Ureter (tissue), 1 donor: ENCODE measurements around the gene PRR12. TPM values are rescaled to one million over a fixed set of nuclear protein-coding genes. Genes with fewer than 3 reads are reported as not detected.

Experiments
- DNase-seq: peaks from one replicate; pipeline ENCODE4 v3.0.0-alpha.2; 2020; ENCODE audit warnings: low spot score
- total RNA-seq: library from RNA; stranded (reverse); gene quantifications from one replicate; pipeline ENCODE4 v1.2.4, GENCODE V29; 2023
- donor health status: DM: yes; HTN: yes; CAD: no.

Gene PRR12, protein sequence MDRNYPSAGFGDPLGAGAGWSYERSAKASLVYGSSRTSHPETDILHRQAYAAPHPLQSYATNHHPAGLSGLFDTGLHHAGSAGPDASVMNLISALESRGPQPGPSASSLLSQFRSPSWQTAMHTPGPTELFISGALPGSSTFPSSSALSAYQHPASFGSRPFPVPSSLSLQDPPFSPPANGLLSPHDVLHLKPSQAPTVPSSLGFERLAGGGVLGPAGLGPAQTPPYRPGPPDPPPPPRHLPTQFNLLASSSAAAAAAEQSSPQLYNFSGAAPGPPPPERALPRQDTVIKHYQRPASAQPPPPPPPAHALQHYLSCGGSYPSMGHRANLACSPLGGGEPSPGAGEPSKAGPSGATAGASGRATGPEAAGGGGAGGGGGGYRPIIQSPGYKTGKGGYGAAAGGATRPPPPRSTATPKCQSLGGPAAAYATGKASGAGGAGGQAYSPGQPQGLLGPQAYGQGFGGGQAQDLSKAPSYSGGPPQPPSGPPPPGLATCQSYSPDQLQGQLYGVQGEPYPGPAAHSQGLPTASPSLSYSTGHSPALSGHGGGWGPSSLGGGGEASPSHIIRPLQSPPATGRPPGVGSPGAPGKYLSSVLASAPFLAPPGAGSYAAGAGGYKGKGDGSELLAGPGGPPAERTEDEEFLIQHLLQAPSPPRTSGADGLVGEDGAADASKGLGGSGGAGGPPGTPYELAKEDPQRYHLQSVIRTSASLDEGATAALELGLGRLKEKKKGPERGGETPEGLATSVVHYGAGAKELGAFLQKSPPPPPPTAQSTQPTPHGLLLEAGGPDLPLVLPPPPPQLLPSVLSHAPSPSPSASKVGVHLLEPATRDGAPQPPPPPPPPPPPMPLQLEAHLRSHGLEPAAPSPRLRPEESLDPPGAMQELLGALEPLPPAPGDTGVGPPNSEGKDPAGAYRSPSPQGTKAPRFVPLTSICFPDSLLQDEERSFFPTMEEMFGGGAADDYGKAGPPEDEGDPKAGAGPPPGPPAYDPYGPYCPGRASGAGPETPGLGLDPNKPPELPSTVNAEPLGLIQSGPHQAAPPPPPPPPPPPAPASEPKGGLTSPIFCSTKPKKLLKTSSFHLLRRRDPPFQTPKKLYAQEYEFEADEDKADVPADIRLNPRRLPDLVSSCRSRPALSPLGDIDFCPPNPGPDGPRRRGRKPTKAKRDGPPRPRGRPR (N-terminal part only)
- 40.6 TPM for total RNA-seq

DNA sequence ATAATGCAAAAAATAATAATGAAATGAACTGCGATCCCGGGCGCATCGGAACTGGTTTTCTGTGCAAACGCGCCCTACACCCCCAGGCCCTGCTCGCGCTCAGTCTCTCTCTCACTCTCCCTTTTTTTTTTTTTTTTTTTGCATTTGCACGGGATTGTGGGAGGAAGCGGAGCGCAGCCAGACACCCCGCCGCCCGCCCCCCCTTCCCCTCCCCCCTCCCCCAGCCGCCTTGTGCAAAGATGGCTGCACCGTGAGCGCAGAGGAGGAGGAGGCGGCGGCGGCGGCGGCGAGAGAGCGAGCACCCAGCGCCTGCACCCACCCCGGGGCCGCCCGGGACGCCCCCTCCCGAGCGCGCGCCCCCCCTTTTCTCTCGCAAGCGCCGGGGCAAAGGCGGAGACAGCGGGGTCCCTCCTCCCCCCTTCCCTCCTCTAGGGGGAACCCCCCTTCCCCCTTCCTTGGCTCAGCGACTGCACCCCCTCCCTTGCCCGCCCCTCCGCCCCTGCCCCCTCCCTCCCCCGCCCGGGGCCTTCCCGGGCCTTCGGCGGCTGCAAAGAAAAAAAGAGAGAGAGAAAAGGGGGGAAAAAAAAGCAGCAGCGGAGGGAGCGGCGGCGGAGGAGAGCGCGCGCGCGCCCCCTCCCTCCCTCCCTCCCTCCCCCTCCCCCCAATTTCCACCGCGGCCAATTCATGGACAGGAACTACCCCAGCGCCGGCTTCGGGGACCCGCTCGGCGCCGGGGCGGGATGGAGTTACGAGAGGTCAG is at the start of gene PRR12:
Gene PRR12, plus strand, starts transcription at position 212 of the 760 bp plus-strand sequence. Its CDS starts 473 bp downstream, at position 685.
- peak; percentile 71 for DNase-seq

DNA sequence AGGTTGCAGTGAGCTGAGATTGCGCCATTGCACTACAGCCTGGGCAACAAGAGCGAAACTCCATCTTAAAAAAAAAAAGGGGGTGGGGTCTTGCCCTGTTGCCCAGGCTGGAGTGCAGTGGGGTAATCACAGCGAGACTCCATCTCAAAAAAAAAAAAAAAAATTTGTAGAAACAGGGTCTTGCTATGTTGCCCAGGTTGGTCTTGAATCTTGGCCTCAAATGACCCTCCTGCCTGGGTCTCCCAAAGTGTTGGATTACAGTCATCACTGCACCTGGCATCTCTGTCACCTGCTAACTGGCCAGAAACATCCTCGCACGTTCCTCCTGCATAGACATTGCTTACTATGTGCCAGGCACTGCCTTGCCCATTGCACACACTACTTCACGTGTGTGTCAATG is 49.1 kb upstream of the PRR12 start:
- no peak for DNase-seq

DNA sequence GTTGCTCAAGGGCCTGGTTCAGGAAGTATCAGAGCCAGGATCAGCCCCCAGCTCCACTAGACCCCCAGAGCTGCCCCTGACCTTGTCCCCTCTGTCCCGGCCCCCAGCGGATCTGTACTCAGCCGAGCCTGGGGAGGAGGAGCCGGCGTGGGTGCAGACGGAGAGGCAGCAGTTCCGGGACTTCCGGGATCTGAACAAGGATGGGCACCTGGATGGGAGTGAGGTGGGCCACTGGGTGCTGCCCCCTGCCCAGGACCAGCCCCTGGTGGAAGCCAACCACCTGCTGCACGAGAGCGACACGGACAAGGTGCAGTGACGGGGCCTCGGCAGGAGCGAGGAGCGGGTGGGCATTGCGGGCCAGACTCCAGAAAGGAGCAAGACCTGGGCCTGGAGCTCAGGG is 48.5 kb upstream of the PRR12 start:
- DNase-seq: no peak

DNA sequence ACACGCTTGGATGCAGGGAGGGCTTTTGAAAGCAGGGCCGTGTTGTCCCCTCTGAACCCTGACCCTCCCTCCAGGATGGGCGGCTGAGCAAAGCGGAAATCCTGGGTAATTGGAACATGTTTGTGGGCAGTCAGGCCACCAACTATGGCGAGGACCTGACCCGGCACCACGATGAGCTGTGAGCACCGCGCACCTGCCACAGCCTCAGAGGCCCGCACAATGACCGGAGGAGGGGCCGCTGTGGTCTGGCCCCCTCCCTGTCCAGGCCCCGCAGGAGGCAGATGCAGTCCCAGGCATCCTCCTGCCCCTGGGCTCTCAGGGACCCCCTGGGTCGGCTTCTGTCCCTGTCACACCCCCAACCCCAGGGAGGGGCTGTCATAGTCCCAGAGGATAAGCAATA is 48.0 kb upstream of the PRR12 start:
- no peak for DNase-seq

DNA sequence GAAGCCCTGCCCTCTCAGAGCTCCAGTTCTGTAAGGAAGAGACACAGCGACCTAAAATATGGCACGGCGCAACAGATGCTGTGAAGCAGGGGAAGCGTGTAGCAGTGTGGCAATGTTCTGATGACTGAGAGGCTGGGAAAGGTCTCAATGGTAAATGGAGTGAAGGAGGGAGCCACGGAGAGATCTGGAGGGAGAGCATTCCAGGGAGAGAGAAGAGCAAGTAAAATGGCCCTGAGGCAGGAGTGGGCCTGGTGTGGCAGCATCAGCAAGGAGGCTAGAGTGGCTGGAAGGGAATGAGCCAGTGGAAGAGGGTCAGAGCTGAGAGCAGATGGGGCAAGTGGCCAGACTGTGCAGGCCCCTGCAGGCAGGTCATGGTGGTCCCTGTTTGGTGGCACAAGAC is 46.8 kb upstream of the PRR12 start:
- no peak for DNase-seq

DNA sequence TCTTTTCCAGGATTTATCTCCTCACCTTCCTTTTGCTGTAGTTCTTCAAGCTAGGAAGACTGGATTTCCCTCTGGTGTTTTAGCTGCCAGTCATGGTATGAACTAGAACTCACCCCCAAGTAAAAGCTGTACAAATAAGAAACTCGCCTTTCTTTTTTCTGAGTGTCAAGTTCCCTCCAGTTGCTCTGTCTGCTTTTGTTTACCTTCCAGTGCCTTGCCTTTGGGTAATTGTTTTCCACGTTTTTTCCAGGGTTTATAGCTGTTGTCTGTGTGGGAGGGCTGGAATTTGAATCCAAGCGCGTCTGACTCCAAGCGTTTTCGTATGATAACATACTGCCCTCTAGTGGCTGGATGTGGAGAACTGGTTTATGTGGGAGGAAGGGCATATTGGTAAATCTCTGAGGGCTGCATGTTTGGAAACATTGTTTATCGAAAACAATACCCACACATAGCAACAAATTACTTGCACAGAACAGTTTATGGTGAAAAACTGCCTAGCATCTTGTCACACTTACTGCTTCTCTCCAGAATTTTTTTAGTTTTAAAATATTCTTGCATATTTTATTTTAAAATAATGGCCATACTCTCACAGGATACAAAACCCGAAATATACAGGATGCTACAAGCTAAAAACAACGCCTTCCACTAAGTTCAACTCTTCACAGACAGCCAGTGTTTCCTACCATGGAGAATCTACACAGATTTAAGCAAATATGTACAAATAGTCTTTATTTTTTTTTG is 44.0 kb upstream of the PRR12 start:
- DNase-seq: peak; percentile 84

DNA sequence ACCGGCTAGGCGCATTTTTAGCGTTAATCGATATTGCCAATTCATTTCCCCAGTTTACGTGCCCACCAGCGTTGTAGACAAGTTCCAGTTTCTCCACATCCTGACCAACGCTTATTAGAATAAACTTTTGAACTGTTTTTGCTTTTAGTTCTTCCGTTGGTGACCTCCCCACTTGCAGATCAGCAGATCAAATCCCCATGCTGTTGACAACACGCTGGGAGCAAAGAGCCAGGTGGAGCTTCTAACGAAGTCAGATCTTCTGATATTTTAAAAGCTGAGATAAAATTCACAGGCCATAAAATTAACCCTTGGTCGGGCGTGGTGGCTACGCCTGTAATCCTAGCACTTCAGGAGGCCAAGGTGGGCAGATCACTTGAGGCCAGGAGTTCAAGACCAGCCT is 41.9 kb upstream of the PRR12 start:
- DNase-seq: no peak

DNA sequence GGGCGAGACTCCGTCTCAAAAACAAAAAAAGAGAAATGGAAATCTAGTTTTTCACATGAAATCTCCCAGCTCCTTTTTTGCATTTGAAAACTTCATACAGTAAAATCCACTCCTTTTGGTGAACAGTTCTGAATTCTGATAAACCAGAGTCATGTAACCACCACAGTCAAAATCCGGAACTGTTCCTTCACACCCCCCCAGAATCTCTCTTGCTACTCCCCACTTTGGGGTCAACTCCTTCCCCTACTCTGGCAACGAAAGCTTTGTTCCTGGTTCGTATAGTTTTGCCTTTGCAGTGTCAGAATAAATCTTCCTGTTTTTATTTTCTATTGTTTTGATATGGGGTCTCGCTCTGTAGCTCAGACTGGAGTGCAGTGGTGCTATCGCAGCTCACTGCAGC is 39.5 kb upstream of the PRR12 start:
- no peak for DNase-seq

DNA sequence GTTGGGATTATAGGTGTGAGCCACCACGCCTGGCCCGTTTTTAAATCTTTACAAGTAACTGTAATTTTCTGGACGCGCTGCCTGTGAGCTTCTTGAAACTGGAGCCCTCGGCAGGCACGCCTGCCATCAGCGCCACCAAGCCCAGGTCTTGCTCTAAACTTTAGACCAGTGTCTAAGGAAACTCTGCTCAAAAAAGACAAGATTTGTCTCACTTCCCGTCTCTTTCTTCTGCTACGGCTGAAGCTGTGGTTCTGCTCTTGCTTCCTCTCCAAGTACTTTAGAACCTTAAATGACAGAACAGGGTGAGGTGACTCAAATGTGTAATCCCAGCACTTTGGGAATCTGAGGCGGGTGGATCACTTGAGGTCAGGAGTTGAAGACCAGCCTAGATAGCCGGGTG is 38.2 kb upstream of the PRR12 start:
- DNase-seq: no peak

DNA sequence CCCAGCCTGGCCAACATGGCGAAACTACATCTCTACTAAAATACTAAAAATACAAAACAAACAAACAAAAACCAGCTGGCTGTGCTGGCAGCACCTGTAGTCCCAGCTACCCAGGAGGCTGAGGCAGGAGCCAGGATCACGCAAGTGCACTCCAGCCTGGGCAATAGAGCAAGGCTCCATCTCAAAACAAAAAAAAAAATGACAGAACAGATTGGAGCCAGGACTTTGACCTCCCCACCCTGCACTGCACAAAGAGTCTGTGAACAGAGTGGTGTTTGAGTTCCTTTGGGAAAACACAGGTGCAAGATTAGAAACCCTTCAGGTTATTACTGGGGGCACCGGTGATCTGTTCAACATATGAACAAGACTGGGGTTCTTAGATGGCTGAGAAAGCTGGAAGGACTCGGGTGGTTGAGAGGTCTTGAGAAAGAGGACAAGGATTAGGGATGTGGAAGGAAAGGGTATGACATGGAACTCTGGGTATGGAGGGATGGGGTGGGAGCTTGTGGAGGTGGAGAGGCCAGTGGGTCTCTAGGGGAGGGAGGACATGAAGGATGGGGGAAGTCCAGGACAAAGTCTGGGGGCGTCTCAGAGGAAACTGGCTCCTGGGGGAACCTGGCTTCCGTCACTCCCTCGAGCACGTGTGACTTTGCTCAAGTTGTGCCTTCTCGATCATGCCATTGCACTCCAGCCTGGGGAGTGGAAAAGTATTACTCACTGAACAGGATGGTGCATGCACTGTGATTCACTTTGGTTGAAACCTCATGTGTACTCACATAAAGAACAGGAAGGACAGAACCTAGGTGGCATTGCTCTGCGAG is 37.3 kb upstream of the PRR12 start:
- DNase-seq: no peak

DNA sequence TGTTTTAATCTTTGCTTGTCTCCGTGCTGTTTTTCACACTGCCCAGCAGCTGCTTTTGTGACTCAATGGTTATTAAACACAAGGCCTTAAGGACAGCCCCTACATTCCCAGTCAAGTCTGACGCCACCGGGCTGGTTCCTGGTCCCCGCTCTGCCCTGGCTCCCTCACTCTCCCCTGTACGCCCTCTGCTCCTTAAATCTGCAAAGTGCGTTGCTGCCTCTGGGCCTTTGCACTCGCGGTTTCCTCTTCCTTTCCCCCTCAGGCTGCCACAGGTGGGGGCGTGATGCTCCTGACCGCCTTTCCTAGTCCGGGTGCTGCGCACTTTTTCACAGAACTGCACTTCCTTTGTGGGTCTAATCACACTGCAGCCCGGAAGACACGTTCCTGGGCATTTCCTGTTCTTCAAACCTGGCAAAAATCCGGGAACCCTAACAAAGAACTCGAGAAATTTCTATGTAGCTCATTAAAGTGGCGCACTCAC is 36.2 kb upstream of the PRR12 start:
- no peak for DNase-seq

DNA sequence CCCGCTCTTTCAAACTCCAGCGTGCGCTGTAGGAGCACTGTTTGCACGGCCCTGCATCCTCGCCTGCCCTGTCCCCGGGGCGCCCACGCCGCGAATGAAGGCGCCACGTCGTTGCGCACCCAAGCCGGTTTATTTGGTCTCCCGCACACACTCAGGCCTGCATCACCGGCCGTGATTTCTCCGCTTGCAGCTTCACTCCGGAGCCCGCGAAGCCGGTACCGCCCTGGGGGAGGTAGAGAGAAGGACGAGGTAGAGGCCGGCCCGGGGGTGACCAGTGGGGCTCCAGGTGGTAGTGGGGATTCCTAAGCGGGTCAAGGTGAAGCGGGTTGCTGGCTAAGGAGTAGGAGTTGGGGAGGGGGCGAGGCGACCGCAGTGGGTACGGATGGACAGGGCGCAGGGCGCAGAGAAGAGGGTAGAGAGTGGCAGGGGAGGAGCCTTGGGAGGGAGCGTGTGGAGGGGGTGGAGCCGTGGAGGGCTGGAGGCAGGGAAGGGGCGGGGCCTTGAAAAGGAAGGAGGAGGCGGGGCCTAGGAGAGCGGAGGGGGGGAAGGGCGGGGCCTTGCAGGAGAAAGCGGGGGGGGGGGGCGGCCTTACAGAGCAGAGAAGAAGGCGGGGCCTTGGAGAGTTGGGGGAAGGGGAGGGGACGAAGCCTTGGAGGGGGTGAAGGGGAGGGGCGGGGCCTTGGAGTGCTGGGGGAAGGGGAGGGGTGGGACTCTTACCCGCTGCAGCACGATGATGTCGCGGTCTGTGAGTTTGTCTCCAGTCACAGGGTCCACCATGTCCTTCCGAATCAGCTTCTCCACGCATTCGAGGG is 35.2 kb upstream of the PRR12 start:
- peak; percentile 73 for DNase-seq

DNA sequence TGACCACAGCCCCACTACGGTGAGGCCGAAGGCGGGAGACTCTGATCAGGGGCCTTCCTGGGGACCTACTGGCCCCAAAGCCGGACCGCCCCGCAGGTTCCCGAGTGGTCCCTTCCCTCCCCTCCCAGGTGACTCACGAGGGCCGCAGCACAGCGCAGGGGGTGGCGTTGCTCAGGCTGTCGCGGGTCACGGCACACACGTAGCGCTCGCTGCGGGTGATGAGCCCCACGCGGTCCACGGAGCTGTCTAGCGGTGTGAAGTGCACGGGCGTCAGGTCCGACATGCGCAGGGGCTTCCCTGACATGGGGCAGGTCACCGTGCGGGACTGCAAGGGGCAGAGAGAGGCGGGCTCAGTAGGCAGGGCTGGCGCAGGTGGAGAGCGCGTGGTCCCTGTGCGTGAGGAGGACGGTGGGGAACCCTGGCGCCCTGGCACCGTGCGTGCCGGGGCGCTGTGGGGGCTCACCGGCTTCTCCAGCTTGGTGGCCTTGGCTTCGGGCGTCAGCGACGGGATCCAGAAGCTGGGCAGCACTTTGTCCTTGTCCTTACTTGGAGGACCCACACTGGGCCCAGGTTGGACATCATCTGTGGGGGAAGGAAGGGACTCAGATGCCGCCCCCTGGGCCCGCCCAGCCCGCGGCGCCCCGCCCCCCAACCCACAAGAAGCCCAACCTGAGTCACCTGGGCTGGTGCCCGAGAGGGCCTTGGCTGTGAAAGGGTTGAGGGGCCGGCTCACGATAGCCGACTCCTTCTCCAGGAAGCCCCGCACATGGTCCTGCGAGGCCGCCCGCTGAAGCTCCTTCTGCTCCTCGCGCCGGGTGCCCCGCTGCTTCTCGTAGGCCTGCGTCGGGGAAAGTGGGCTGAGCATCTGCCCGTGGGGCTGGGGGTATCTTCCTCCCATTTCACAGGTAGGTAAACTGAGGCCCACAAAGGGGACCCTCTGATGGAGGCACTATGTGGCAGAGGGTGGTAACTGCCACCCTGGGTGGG is 34.3 kb upstream of the PRR12 start:
- no peak for DNase-seq

DNA sequence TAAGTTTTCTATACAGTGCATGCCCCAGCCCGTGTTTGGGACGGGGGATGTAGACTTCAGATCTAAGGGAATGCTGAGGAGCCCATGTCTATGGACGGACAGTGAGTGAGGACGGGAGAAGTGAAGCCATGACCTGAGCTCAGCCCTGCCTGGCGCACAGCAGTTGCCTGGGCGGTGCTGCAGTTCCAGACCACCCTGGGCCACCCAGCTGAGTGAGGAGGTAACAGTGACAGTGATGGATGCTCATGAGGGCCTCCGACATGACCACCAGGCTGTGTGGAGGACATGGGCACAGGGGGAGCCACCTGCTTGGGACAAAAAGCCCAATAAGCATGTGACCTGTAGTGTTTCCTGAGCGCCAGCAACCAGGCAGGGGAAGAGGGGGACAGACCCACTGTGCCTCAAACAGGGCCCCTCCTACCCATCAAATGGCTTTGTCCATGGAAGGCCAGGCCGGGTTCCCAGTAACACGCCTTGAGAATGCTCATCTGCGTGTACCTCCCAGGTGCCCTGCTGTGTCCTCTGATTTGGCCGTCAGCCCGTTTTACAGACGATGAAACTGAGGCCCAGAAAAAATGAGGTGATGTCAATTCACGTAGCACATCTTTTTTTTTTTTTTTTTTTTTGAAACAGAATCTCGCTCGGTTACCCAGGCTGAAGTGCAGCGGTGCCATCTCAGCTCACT is 33.2 kb upstream of the PRR12 start:
- DNase-seq: no peak

DNA sequence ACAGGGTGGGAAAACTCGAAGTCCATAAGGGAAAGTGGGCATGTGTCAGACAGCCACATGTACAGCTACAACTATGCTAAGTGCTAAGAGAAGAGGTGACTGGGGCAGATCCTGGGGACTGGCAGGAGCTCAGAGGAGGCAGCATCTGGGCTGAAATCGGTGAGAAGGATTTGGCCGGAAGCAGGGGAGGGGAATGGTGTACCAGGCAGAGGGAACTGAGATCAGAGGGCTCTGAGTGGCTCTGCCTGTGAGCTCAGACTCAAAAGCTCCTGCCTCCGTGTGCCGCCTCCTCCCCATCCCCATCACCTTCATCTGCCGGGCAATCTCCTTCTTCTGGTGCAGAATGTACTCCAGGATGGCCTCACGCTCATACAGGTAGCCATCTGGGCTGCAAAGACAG is 32.4 kb upstream of the PRR12 start:
- no peak for DNase-seq

DNA sequence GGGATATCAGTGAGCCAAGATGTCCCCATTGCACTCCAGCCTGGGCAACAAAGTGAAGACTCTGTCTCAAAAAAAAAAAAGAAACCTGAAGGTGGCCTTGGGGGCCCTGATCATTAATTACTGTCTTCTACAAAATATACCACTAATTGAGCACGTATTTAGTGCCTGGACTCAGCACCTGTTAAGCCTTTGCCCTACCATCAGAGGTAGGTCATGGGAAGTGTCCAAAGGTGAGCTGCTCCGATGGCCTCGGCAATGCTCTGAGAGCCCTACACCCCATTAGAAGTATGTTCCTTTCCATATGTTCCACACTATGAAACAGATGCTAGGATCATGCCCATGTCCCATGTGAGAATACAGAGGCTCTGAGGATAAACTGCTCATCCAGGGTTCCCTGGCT is 31.5 kb upstream of the PRR12 start:
- DNase-seq: no peak

DNA sequence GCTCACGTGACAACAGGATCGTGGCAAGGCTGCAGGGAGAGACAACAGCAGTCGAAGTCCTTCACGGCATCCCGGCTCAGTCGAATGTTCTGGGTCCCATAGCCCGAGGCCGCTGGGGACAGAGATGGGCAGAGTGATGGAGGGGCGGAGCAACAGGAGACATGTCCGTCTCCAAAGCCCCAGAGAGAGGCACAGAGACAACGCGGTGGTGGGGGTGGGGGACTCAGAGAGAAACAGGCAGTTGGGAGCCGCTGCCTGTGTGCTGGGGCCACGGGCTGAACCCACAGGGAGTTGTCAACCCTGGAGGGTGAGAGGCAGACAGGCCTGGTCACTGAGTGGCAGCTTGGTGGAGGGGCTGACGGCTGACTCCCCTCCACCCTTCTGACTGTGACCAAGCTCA is 31.1 kb upstream of the PRR12 start:
- no peak for DNase-seq
